K562 treated with DMSO at 1 percent for 12 hours (cell line): ENCODE data around the gene KCTD15. TPM values are rescaled to one million over a fixed set of nuclear protein-coding genes. Genes with fewer than 3 reads are reported as not detected.

Source experiments
- total RNA-seq: library from RNA; unstranded; fragments of 300-600 nt; gene quantifications from 2 replicates; pipeline ENCODE4 v1.2.3, GENCODE V29; 2022; ENCODE audit not compliant: insufficient read depth

Gene KCTD15, protein sequence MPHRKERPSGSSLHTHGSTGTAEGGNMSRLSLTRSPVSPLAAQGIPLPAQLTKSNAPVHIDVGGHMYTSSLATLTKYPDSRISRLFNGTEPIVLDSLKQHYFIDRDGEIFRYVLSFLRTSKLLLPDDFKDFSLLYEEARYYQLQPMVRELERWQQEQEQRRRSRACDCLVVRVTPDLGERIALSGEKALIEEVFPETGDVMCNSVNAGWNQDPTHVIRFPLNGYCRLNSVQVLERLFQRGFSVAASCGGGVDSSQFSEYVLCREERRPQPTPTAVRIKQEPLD
- 8.5 and 19.2 TPM in 2 replicates for total RNA-seq

DNA sequence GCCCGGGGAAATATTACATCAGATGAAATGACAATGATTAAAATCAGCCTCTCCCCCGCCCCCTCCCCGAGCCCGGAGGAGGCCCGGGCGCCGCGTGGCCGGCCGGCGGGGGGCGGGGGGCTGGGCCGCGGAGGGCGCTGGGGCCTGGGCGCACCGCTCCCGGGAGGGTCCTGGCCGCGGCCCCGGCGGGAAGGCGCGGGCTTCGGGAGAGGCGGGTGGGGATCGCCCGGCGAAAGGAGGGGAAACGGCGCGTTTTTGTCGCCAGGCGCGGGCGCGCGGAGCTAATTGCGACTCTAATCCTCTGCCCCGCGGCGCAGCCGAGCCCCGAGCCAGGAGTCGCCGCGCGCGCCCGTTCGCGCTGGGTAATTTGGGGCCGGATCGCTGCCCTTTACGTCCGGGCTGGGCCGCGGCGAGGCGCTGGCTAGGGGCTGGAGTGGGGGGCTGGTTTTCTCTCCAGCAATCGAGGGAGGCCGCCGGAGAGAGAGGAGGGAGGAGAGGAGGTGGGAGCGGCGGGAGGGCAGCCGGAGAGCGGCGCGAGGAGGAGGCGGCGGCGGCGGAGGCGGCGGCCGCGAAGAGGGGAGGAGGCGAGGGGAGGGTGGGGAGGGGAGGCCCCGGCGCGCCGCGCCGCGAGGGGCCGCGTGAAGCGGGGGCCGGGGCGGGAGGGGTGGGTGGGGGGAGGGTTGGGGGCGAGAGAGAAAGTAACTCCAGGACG, at the start of gene KCTD15:
TSS of gene KCTD15 (plus strand) at position 707 of the 712 bp plus-strand sequence. CDS start 3,585 bp downstream, outside the sequence.

Other genes starting within 250 kb of the KCTD15 start
- not detected in 2 replicates for gene CHST8, start 174.9 kb upstream of the KCTD15 start, total RNA-seq